ENCODE results near the gene MB21D2.
A peak's percentile ranks its signal among the peaks of the same experiment; 100 is the strongest.

Gene MB21D2

DNA sequence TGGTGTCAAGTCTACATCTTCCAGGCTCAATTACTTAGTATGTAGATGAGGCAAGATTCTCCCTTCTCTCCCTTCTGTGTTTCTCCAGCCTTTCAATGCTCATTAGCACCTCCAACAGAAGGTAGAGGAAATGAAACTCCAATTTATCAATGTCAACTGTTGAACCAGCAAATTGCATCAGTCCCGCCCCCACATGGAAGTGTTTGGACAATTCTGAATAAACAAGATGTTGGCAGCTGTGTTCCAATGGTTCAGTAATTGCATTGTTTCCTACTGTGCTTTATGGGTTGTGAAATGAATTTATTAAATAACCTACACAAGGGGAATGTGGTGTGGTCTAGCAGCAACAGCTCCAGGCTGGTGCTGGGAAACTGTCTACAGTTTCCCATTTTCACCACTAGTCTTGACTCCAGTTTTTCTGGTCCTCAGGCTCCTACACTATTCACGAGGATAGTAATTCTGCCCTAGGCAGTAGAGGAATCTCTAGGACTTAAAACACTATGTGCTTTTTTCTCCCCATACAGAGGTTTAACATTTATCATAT, 91.9 kb downstream of the MB21D2 start (continued):
- TF ChIP-seq ZNF19 (tag by site-specific recombination; IDR thresholded peaks at IDR 0.05; ENCODE audit: low read depth) (no peak), ZSCAN18 (tag by site-specific recombination; IDR thresholded peaks at IDR 0.05) (no peak), ZNF121 (tag by site-specific recombination; IDR thresholded peaks at IDR 0.05) (no peak), EGR2 (tag by site-specific recombination; IDR thresholded peaks at IDR 0.05; ENCODE audit: low read depth) (peak; percentile 25; the same call in 1 of the 2 replicates), PRDM10 (tag by site-specific recombination; IDR thresholded peaks at IDR 0.05) (peak; percentile 79), ZNF629 (tag by site-specific recombination; IDR thresholded peaks at IDR 0.05) (peak; percentile 76), ZBTB48 (tag by site-specific recombination; IDR thresholded peaks at IDR 0.05) (no peak), ZSCAN30 (tag by site-specific recombination; IDR thresholded peaks at IDR 0.05) (peak; percentile 78; the same call in 1 of the 2 replicates), ZNF132 (tag by site-specific recombination; IDR thresholded peaks at IDR 0.05; ENCODE audit: borderline replicate concordance) (no peak), GLI4 (tag by site-specific recombination; IDR thresholded peaks at IDR 0.05) (no peak), ZNF521 (tag by site-specific recombination; IDR thresholded peaks at IDR 0.05) (no peak), ZNF501 (tag by site-specific recombination; IDR thresholded peaks at IDR 0.05) (no peak), ZNF211 (tag by site-specific recombination; IDR thresholded peaks at IDR 0.05; ENCODE audit: low read depth) (no peak), YY2 (tag by site-specific recombination; IDR thresholded peaks at IDR 0.05) (no peak), ZIC2 (tag by site-specific recombination; IDR thresholded peaks at IDR 0.05) (peak; percentile 69), ZNF114 (tag by site-specific recombination; IDR thresholded peaks at IDR 0.05) (no peak), ZNF335 (tag by site-specific recombination; conservative IDR thresholded peaks at IDR 0.05) (no peak), ZNF785 (tag by site-specific recombination; IDR thresholded peaks at IDR 0.05) (no peak), WT1 (tag by site-specific recombination; IDR thresholded peaks at IDR 0.05) (peak; percentile 43; the same call in 1 of the 2 replicates), ZNF571 (tag by site-specific recombination; IDR thresholded peaks at IDR 0.05) (no peak), ZBTB7A (tag by site-specific recombination; IDR thresholded peaks at IDR 0.05; ENCODE audit: low read depth) (no peak), ZNF175 (tag by site-specific recombination; IDR thresholded peaks at IDR 0.05) (no peak), ZNF558 (tag by site-specific recombination; IDR thresholded peaks at IDR 0.05) (peak; percentile 25; the same call in 1 of the 2 replicates), ZNF426 (tag by site-specific recombination; IDR thresholded peaks at IDR 0.05) (no peak), ZSCAN16 (tag by site-specific recombination; IDR thresholded peaks at IDR 0.05) (no peak), ZBTB17 (tag by site-specific recombination; IDR thresholded peaks at IDR 0.05) (peak; percentile 72), ZNF776 (tag by site-specific recombination; IDR thresholded peaks at IDR 0.05; ENCODE audit: borderline replicate concordance) (no peak), ELK4 (IDR thresholded peaks at IDR 0.05; ENCODE audit: borderline replicate concordance, low read depth, low read length) (no peak), ZNF670 (tag by site-specific recombination; IDR thresholded peaks at IDR 0.05; ENCODE audit: low read depth) (no peak)
- TF ChIP-seq, protein P1, sequence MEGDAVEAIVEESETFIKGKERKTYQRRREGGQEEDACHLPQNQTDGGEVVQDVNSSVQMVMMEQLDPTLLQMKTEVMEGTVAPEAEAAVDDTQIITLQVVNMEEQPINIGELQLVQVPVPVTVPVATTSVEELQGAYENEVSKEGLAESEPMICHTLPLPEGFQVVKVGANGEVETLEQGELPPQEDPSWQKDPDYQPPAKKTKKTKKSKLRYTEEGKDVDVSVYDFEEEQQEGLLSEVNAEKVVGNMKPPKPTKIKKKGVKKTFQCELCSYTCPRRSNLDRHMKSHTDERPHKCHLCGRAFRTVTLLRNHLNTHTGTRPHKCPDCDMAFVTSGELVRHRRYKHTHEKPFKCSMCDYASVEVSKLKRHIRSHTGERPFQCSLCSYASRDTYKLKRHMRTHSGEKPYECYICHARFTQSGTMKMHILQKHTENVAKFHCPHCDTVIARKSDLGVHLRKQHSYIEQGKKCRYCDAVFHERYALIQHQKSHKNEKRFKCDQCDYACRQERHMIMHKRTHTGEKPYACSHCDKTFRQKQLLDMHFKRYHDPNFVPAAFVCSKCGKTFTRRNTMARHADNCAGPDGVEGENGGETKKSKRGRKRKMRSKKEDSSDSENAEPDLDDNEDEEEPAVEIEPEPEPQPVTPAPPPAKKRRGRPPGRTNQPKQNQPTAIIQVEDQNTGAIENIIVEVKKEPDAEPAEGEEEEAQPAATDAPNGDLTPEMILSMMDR (tag by site-specific recombination; IDR thresholded peaks at IDR 0.05) = no peak
- TF ChIP-seq, protein P2, sequence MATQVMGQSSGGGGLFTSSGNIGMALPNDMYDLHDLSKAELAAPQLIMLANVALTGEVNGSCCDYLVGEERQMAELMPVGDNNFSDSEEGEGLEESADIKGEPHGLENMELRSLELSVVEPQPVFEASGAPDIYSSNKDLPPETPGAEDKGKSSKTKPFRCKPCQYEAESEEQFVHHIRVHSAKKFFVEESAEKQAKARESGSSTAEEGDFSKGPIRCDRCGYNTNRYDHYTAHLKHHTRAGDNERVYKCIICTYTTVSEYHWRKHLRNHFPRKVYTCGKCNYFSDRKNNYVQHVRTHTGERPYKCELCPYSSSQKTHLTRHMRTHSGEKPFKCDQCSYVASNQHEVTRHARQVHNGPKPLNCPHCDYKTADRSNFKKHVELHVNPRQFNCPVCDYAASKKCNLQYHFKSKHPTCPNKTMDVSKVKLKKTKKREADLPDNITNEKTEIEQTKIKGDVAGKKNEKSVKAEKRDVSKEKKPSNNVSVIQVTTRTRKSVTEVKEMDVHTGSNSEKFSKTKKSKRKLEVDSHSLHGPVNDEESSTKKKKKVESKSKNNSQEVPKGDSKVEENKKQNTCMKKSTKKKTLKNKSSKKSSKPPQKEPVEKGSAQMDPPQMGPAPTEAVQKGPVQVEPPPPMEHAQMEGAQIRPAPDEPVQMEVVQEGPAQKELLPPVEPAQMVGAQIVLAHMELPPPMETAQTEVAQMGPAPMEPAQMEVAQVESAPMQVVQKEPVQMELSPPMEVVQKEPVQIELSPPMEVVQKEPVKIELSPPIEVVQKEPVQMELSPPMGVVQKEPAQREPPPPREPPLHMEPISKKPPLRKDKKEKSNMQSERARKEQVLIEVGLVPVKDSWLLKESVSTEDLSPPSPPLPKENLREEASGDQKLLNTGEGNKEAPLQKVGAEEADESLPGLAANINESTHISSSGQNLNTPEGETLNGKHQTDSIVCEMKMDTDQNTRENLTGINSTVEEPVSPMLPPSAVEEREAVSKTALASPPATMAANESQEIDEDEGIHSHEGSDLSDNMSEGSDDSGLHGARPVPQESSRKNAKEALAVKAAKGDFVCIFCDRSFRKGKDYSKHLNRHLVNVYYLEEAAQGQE (tag by site-specific recombination; IDR thresholded peaks at IDR 0.05) = no peak

All from HEK293 (cell line).